HS-27A (cell line): Measurements from ENCODE around the gene THSD7B.
"Not testable (repeated sequence)": the region's sequence is repeated elsewhere in the genome, so short reads cannot be mapped to it uniquely, and the experiment has no call there.

Experiments used
- DNase-seq: peaks from one replicate; pipeline ENCODE4 v3.0.0-alpha.2; 2012; ENCODE audit warnings: low read depth, missing footprints

Gene THSD7B

DNA sequence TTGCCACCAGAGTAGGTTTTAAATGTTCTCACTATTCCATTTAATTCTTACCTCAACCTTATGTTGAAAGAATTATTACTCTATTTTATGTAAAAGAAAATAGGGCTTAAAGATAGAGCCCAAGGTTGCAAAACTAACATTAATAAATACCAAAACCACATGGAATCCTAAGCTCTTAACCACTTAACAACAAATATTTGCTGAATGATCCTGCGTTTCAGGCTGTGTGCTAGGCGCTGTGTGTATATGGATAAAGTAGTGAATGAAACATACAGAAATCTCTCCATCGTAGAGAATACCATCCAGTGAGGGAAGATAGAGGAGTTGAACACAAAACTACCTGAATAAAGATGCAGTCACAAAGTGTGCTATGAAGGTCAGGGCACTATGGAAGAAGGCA, 485.1 kb downstream of the THSD7B start:
- no peak for DNase-seq

DNA sequence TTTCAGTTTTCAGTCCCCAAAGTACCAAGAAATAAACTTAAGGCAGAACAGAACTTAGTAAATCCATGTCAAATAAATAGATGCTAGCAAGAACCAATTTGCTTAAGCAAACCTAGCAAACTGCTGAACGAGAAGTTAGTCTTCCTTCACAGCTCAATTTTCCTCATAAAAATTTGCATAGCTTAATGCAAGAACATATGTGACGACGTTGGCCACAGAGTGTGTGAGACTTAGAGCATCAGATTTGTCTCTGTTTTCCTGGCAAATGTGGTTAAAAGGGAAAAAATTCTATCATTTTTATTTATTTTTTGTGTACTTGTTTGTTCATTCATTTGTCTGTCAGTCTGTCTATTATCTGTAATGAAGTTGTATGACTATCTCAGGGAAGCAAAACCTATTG, 485.7 kb downstream of the THSD7B start:
- no peak for DNase-seq

- peak; percentile 78 for DNase-seq
Observed at GRCh38 chr2:137252934-137253333, 487.6 kb downstream of the THSD7B start.

- peak; percentile 79 for DNase-seq
Observed at GRCh38 chr2:137254052-137254451, 488.7 kb downstream of the THSD7B start.

GRCh38 chr2:137255345-137255744, 490.0 kb downstream of the THSD7B start:
- no peak for DNase-seq

- peak; percentile 69 for DNase-seq
Observed at GRCh38 chr2:137255990-137256389, 490.6 kb downstream of the THSD7B start.

DNA sequence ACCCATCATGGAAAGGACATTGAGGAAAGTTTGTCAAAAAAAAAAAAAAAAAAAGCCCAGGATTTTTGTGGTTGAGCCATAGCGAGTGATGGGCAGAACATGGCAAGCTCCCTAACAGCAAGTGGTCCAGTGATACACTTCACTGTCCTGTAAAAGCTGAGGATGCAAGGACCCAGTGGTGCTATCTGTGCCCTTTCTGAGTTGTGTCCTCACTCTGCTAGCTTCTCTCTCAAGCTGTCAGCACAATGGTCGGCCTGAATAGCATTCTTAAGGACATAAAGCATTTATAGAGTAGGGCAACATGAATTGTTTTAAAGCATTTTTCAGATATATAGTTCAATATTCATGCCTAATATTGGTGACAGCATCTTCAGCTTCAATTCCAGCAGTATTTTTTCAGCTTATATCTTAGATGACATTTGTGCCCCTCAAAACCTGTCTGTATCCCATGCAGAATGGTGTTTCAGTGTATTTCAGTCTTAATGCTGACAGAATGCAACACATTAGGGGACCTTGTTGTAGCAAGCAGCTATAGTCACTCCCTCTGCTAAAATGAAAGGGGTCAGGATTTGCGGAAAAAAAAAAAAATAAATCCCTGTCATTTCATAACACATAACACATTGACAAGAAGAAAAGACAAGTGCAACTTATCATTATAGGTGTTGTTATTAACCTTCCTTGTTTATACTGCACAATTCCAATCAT, 496.7 kb downstream of the THSD7B start:
- DNase-seq: no peak

DNA sequence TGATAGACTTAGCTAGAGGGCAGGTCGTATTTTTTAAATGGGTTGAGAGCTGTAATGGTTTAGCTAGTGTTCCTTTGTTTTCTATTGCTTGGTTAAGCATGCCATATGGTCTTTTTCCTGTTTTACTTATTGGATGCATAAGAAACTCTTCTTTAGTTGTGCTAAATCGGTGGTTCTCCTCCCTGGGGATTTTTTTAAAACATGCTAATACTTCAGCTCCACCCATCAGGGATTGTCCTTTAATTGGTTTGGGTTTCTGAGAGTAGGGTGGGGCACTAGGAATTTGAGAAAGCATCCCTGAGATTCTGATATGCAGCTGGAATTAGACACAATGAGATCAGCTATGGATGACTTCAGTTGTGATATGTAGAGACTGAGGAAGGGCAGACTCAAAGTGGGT, 497.2 kb downstream of the THSD7B start:
- peak; percentile 56 for DNase-seq

DNA sequence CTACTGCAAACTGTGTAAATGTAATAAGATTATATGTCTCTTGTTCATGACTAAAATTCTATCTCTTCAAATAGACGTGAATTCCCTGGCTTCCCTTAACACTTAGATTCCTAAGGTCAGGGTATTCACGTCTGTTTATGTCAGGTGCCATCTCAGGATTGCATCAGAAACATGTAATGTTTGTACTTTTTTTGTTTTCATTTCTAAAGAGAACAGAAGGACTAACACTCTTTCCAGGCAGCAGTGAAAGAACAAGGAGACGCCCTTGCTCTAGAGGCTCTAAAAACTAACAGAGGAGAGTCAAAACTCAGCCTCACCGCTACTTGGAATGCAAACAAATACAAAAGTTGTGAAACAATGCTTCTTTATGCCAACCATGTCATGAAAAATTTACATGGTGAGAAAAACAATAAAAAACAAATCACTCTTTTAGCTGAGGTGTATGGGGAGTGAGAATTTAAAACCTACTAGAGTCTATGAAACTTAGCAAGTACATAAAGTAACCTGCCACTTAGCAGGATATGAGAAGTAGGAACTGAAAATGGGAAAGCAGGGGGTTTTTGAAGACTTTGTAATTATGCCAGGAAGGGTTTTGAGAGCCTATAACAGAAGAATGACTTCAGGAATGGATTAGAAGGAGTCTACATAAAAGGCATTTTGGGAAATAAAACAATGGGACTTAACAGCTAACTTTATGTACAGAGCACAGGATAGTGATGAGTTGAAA, 522.7 kb downstream of the THSD7B start:
- no peak for DNase-seq

- no peak for DNase-seq
Observed at GRCh38 chr2:137291836-137292570, 526.7 kb downstream of the THSD7B start.

GRCh38 chr2:137298377-137298776, 533.0 kb downstream of the THSD7B start:
- no peak for DNase-seq

- no peak for DNase-seq
Observed at GRCh38 chr2:137300987-137301386, 535.6 kb downstream of the THSD7B start.

- no peak for DNase-seq
Observed at GRCh38 chr2:137302957-137303356, 537.6 kb downstream of the THSD7B start.

GRCh38 chr2:137316075-137316474, 550.7 kb downstream of the THSD7B start:
- DNase-seq: no peak

DNA sequence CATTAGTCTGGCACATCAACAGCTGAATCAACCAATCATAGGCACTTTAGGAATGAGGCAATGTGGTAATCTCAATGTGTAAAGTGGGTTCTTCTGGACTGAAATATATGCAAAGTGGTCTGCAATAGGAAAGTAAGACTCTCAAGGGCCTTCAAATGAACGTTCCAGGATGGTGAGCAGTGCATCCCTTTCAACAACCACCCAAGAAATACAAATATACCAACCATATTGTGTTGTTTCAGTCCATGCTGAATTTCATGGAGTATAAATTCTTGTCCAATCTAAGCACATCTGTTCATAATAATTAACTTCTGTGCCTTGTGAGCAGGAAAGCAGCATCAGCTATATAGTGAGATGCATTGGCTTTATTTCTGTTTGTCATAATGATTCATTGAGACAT, 556.2 kb downstream of the THSD7B start:
- DNase-seq: no peak

- not testable (repeated sequence) for DNase-seq
Observed at GRCh38 chr2:137331562-137331961, 566.2 kb downstream of the THSD7B start.

DNA sequence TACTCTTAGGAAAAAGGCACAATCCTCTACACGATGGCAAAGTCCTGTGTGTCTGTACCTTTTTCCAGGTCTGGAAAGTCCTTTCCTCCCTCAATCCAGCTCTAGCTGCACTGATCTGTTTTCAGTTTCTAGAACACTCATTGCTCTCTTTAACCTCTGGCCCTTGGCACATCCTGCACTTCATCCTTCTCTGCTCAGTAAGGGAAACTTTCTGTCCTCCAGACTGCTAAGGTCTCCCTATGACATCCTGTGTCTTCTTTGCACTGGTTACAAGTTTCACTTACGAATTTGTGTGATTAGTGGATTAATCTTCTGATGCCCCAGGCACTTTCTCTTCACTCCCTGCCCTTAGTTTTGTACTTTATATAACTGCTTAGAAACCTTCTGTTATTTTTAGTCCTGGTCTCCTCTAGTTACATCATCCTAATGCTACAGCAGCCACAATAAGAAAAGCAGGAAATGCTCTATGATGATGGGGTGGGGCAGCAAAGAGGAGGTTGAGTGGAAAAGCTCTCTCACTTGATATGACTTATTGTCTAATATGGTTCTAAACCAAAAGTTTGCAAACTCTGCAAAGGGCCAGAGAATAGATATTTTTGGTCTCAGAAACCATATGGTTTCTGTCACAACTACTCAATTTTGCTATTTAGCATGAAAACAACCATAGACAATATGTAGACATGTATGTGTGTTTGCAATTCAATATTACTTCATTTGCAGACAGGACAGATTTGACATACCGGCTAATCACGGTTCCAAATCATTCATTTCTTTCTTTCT, 568.2 kb downstream of the THSD7B start:
- DNase-seq: no peak

DNA sequence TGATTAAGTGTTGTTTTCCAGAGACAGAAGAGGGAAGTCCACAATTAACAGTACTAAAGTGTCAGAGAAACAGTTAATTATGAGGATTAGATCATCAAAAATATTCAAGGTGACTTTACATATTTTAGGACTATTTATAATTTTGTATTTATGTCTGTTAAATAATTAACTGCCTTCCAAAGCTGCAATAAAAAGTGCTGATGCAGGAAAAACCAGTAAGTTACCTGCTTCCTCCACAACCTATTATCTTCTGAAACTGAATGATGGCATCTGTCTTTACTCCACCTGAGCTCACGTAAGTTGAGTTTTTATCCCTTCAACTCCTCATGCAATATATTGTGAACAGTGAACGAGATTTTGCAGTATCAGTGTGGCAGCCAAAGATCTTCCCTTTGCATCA, 570.7 kb downstream of the THSD7B start:
- no peak for DNase-seq

DNA sequence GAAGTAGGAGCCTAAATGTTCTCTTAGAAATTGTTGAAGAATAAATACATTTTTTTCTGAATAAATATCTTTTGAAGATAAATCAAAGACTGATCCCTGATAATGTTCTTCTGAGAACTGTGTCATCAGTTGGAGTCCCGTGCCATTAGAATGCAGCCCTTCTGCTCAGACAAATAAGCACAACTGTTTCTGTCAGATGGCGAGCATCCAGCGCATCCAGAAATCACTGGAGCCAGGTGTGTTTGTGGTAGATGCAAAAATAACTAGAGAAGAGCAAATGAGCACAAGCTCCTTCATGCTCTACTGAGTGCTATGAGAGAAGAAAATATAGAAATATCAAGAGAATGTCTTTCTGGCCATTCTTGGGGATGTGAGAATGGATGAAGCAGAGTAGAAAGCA, 573.7 kb downstream of the THSD7B start:
- DNase-seq: no peak

DNA sequence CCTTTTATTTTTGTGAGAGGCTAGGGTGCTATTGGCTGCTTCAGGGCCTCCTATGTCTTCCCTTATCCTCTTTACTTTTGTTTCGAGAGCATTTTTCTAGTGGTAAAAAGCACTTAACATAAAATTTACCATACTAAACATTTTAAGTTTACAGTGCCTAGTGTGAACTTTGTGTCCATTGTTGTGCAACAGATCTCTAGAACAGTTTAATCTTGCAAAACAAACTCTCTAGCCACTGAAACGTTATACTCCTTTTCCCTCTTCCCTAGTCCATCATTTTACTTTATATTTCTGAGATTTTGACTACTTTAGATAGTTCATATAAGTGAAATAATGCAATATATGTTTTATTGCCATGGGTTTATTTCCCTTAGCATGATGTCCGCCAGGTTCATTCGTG, 580.6 kb downstream of the THSD7B start:
- no peak for DNase-seq

DNA sequence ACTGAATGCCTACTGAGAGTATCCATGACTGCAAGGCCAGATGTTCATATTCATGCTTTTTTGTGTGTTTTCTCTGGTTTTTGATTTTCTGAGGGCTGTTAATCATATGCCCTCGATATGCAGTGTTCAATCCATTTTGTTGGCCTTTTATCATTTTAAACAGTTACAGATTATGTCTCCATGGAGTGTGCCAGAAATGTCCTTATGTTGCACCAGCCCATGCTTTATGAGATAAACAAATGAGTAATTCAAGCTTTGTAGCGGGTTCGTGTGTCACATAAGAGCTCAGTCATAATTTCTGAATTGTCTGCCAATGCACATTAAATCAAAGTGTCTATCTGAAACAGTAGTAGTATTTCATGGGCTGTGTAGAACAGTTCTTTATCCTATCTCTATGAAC, 583.0 kb downstream of the THSD7B start:
- no peak for DNase-seq

GRCh38 chr2:137357634-137358033, 592.3 kb downstream of the THSD7B start:
- no peak for DNase-seq
